Pancreas (tissue), 10 donors: Measurements from ENCODE around the gene PROCA1. TPM values are rescaled to one million over a fixed set of nuclear protein-coding genes. Genes with fewer than 3 reads are reported as not detected.

ENCODE experiments used
- ATAC-seq, 4 donors: fragments of 200-7000 bp; cut with Tn5 transposase; one replicate each; pipeline versions ENCODE4 v1.8.0 to v1.9.1; 2020; ENCODE audit warnings: mild to moderate bottlenecking in 4 of 4, moderate library complexity in 4 of 4
- DNase-seq, 6 donors: peaks; one replicate each; pipeline ENCODE4 v3.0.0-alpha.2; 2020
- FAIRE-seq: peaks from 2 replicates; lab custom pipeline; 2012; peaks lifted over from hg19 to GRCh38; lab: Jason Lieb, UNC
- H3K27ac ChIP-seq, 4 donors: fragments of 200-600 bp; sonication (generic); 1 replicate in 3 of 4; 2 replicates in 1 of 4; pipeline versions ENCODE4 v1.5.0 to v1.8.0; 2020
- H3K27me3 ChIP-seq, 4 donors: fragments of 200-600 bp; one replicate each; pipeline ENCODE4 v1.8.0; 2021
- H3K36me3 ChIP-seq, 3 donors: fragments of 200-600 bp; sonication (generic) in 1 of 3; one replicate each; pipeline versions ENCODE4 v1.5.0 to v1.8.0; 2020 to 2021
- H3K4me1 ChIP-seq, 3 donors: fragments of 200-600 bp; one replicate each; pipeline ENCODE4 v1.8.0; 2021
- H3K4me3 ChIP-seq, 4 donors: fragments of 200-600 bp; sonication (generic) in 2 of 4; one replicate each; pipeline versions ENCODE4 v1.5.0 to v1.8.0; 2020 to 2021
- H3K9me3 ChIP-seq, 4 donors: fragments of 200-600 bp; one replicate each; pipeline ENCODE4 v1.8.0; 2021
- CTCF ChIP-seq, 4 donors: fragments of 200-600 bp; sonication (generic) in 3 of 4; IDR thresholded peaks; one replicate each; pipeline versions ENCODE4 v1.5.0 to v1.8.0; 2021; ENCODE audit warnings: antibody characterized with exemption in 4 of 4
- whole genome bisulfite sequencing, 2 donors: extraction: QIAGEN DNeasy Blood & Tissue Kit; methylation state at CpG; one replicate each; pipeline ENCODE4 v1.1.7; 2013; 5-methylcytosine and 5-hydroxymethylcytosine counted together
- intact Hi-C, 3 donors: fragments of 100-400 bp; cut with DNase I; formaldehyde crosslinking; loops; one replicate each; pipeline versions ENCODE4 v1.11.1 to v1.14.2; 2022
- polyA plus RNA-seq, 2 donors: library from polyadenylated mRNA; stranded (reverse); fragments of 200-250 nt; gene quantifications; one replicate each; pipeline ENCODE4 v1.2.3, GENCODE V29; 2013
- total RNA-seq, 6 donors: library from RNA; stranded (reverse); fragmentation: NEBNext Ultra II Directional in 4 of 6; extraction: Animal tissue kit (Norgen Biotek cat#: 25700) in 4 of 6; gene quantifications; one replicate each; pipeline versions ENCODE4 v1.2.1 to v1.2.4, GENCODE V29; 2021 to 2023
- donor health status: healthy with polysubstance abuse.
- donor health status: DM: no; HTN: no; CAD: no; lungs with moderate emphysema.
- donor health status: DM: no; HTN: no; CAD: no.
- donor health status: control.
- donor health status: control.
- donor health status: Bipolar disorder and iron deficiency.
- donor health status: DM: yes; HTN: yes; CAD: no.
- donor health status: DM: no; HTN: no; CAD: no.
- donor health status: DM: no; HTN: no; CAD: no.
- donor health status: DM: yes; HTN: yes; CAD: no.

Gene PROCA1
- total and polyA plus RNA-seq, 8 donors, result 0.19 to 3.1 (median 0.43) TPM

GRCh38 chr17:28675490-28675889 is 36.2 kb downstream of the PROCA1 start:
- Histone ChIP-seq H3K36me3 (peaks cover 9 to 93% (median 61%) of the 10 kb centered on the region in 3 donors), H3K27ac (no peak overlapping the region), H3K27me3 (no peaks in the 10 kb centered on the region), H3K4me1 (no peaks in the 10 kb centered on the region), H3K4me3 (no peak overlapping the region), H3K9me3 (no peaks in the 10 kb centered on the region)
- 89 to 94% methylated on average over 3 of the region's 3 CpGs for WGBS, 2 donors
- no peak for ATAC-seq
- intact Hi-C loops, result no loop called here
- DNase-seq, result no peak
- TF ChIP-seq CTCF (IDR thresholded peaks at IDR 0.05), result no peak
- no peak for FAIRE-seq

DNA sequence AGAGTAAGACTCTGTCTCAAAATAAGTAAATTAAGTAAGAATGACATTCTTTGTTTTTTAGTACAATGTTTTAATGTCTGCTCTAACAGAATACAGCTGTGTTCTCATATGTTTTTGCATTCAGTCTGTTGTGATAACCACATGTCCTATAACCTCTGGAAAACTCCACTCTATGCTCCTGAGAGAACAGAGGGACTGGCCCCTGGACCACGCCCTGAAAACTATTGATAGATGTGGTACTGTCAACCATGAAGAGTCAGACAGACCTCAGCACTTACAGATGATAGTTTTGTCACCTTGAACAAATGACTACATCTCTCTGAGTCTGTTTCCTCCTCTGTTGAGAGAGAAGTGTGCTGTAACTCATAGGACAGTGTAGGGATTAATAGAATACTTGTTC is 41.8 kb downstream of the PROCA1 start:
- no peak for TF ChIP-seq CTCF (IDR thresholded peaks at IDR 0.05)
- Histone ChIP-seq H3K36me3 (peaks cover 3 to 59% (median 25%) of the 10 kb centered on the region in 3 donors), H3K9me3 (no peaks in the 10 kb centered on the region), H3K27ac (no peak overlapping the region), H3K4me3 (no peak overlapping the region), H3K27me3 (no peaks in the 10 kb centered on the region), H3K4me1 (no peaks in the 10 kb centered on the region)
- ATAC-seq, result no peak
- no peak for FAIRE-seq
- WGBS, 2 donors, result 87 to 96% methylated on average over 1 of the region's 1 CpG
- no peak for DNase-seq
- intact Hi-C loops, result loop anchor here in 1 of 3 donors (10.0 kb wide), 1 partner anchor 245 kb away; no protein-coding TSS in a partner anchor

- 84 to 96% methylated on average over 1 of the region's 1 CpG for WGBS, 2 donors
- FAIRE-seq (no peak), DNase-seq (no peak), ATAC-seq (no peak)
- TF ChIP-seq CTCF (IDR thresholded peaks at IDR 0.05), result no peak
- intact Hi-C loops, result loop anchor here in 1 of 3 donors (10.0 kb wide), 1 partner anchor 247 kb away; no protein-coding TSS in a partner anchor
- Histone ChIP-seq H3K4me1 (peaks cover 7 to 18% (median 12%) of the 10 kb centered on the region in 3 donors), H3K27ac (no peak overlapping the region), H3K36me3 (peaks cover 0 to 39% (median 7%) of the 10 kb centered on the region in 3 donors), H3K4me3 (no peak overlapping the region), H3K27me3 (no peaks in the 10 kb centered on the region), H3K9me3 (no peaks in the 10 kb centered on the region)
These were observed 43.8 kb downstream of the PROCA1 start for GRCh38 chr17:28667870-28668269.

GRCh38 chr17:28665994-28666393 is 45.7 kb downstream of the PROCA1 start:
- H3K36me3 ChIP-seq, result peaks cover 0 to 20% (median under 1%) of the 10 kb centered on the region in 3 donors
- H3K27ac ChIP-seq, result no peak overlapping the region
- no peaks in the 10 kb centered on the region for H3K9me3 ChIP-seq
- H3K27me3 ChIP-seq, result no peaks in the 10 kb centered on the region
- FAIRE-seq (no peak), ATAC-seq (no peak), DNase-seq (no peak)
- intact Hi-C loops, result loop anchor here in 1 of 3 donors (10.0 kb wide), 1 partner anchor 249 kb away; no protein-coding TSS in a partner anchor
- H3K4me3 ChIP-seq, result no peak overlapping the region
- 76 to 81% methylated on average over 2 of the region's 2 CpGs for WGBS, 2 donors
- TF ChIP-seq CTCF (IDR thresholded peaks at IDR 0.05), result no peak
- peaks cover 10 to 23% (median 12%) of the 10 kb centered on the region in 3 donors for H3K4me1 ChIP-seq

GRCh38 chr17:28663723-28664122 is 48.0 kb downstream of the PROCA1 start:
- intact Hi-C loops, result loop anchor here in 1 of 3 donors (10.0 kb wide), 1 partner anchor 251 kb away; no protein-coding TSS in a partner anchor
- DNase-seq (no peak), ATAC-seq (no peak), FAIRE-seq (no peak)
- no peak for TF ChIP-seq CTCF (IDR thresholded peaks at IDR 0.05)
- H3K27ac ChIP-seq, result no peak overlapping the region
- H3K36me3 ChIP-seq, result peaks cover 0 to 8% (median 0%) of the 10 kb centered on the region in 3 donors
- H3K4me1 ChIP-seq, result peaks cover 12 to 24% (median 17%) of the 10 kb centered on the region in 3 donors
- no peaks in the 10 kb centered on the region for H3K27me3 ChIP-seq
- no peaks in the 10 kb centered on the region for H3K9me3 ChIP-seq
- no peak overlapping the region for H3K4me3 ChIP-seq
